Measurements from ENCODE around the gene ITPR3.
A peak's percentile ranks its signal among the peaks of the same experiment; 100 is the strongest.

The ITPR3 gene

GRCh38 chr6:33742837-33743236, 121.7 kb downstream of the ITPR3 start:
- DNase-seq, result no peak

- DNase-seq, result peak; percentile 95
Measured at GRCh38 chr6:33744001-33744848, 123.1 kb downstream of the ITPR3 start.

- peak; percentile 89 for DNase-seq
Measured at GRCh38 chr6:33744895-33745546, 123.9 kb downstream of the ITPR3 start.

- DNase-seq, result no peak
Measured at GRCh38 chr6:33745548-33745947, 124.4 kb downstream of the ITPR3 start.
